Activated T-helper 1 cell treated with Interleukin-2 at 50 U/mL for 16 hours (primary cell): ENCODE results near the gene GLRA3.
"Not testable (repeated sequence)": the region's sequence is repeated elsewhere in the genome, so short reads cannot be mapped to it uniquely, and the experiment has no call there.

Source experiments
- DNase-seq: peaks from one replicate; pipeline ENCODE4 v3.0.0-alpha.2; 2020; ENCODE audit warnings: low read depth

Gene GLRA3

GRCh38 chr4:174828845-174829701, at the start of gene GLRA3:
TSS of gene GLRA3 (minus strand) at chr4:174829247. CDS start at chr4:174828811, 436 bp downstream.
- DNase-seq, result no peak

- DNase-seq, result no peak
These were observed 45.9 kb upstream of the GLRA3 start for GRCh38 chr4:174874898-174875297.

GRCh38 chr4:174873931-174874330, 44.9 kb upstream of the GLRA3 start:
- DNase-seq, result no peak

GRCh38 chr4:174873146-174873545, 44.1 kb upstream of the GLRA3 start:
- not testable (repeated sequence) for DNase-seq

- no peak for DNase-seq
These were observed 42.4 kb upstream of the GLRA3 start for GRCh38 chr4:174871407-174871806.

- no peak for DNase-seq
These were observed 41.3 kb upstream of the GLRA3 start for GRCh38 chr4:174870311-174870710.

- DNase-seq, result no peak
These were observed 40.3 kb upstream of the GLRA3 start for GRCh38 chr4:174869339-174869738.

- no peak for DNase-seq
These were observed 38.9 kb upstream of the GLRA3 start for GRCh38 chr4:174867903-174868302.

GRCh38 chr4:174865418-174865985, 36.5 kb upstream of the GLRA3 start:
- DNase-seq, result no peak

GRCh38 chr4:174864031-174864430, 35.0 kb upstream of the GLRA3 start:
- no peak for DNase-seq

GRCh38 chr4:174860588-174860987, 31.5 kb upstream of the GLRA3 start:
- DNase-seq, result no peak

- DNase-seq, result no peak
These were observed 30.9 kb upstream of the GLRA3 start for GRCh38 chr4:174859904-174860303.

GRCh38 chr4:174856926-174857800, 28.1 kb upstream of the GLRA3 start:
- no peak for DNase-seq

GRCh38 chr4:174855050-174855449, 26.0 kb upstream of the GLRA3 start:
- DNase-seq, result no peak

- DNase-seq, result no peak
These were observed 24.6 kb upstream of the GLRA3 start for GRCh38 chr4:174853629-174854028.

GRCh38 chr4:174848596-174848995, 19.5 kb upstream of the GLRA3 start:
- no peak for DNase-seq

GRCh38 chr4:174847801-174848427, 18.9 kb upstream of the GLRA3 start:
- no peak for DNase-seq

GRCh38 chr4:174835536-174835935, 6.5 kb upstream of the GLRA3 start:
- DNase-seq, result no peak

- DNase-seq, result no peak
These were observed 5.4 kb upstream of the GLRA3 start for GRCh38 chr4:174834477-174834876.

- DNase-seq, result no peak
These were observed 2.4 kb downstream of the GLRA3 start for GRCh38 chr4:174826660-174827059.

GRCh38 chr4:174815282-174815681, 13.8 kb downstream of the GLRA3 start:
- DNase-seq, result no peak

GRCh38 chr4:174813292-174813691, 15.8 kb downstream of the GLRA3 start:
- no peak for DNase-seq
